HPDE6-E6E7 (cell line): ENCODE results near the gene MAPK8IP2.
"Not testable (repeated sequence)": the region's sequence is repeated elsewhere in the genome, so short reads cannot be mapped to it uniquely, and the experiment has no call there.

ENCODE experiments used
- DNase-seq: peaks from one replicate; pipeline ENCODE4 v3.0.0; 2011; ENCODE audit warnings: missing footprints; ENCODE audit errors: extremely low spot score

The MAPK8IP2 gene

DNA sequence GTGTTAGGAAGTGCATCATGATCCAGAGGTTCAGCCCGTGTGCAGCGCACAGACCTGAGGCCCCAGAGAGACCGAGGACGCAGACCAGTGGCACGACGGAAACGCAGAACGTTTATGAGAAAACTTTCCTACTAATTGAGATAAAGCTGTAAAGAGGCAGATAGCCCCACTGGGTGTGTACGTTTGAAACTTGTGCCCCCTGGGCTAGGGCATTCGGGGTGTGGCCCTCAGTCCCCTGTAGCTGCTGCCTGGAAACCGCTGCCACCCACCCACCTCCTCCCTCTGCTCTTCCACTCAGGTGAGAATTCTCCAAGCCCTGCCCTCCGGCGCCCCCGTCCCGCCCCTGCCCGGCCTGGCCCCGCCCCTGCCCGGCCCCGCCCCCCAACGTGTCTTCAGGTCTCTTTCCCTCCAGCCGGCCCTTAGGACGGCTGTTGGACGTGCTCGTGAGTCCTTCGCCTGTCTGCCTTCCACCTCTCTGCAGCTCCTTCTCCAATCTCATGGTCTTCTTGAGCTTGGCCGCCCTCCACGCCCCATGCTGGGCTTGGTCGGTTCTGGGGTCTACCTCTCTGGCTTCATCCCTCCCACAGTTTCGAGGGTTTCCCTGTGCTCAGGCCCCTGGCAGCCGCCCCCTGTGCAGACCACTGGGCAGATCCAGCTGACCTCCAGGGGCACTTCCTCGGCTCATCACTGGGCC lies 12.1 kb downstream of the MAPK8IP2 start:
- no peak for DNase-seq

DNA sequence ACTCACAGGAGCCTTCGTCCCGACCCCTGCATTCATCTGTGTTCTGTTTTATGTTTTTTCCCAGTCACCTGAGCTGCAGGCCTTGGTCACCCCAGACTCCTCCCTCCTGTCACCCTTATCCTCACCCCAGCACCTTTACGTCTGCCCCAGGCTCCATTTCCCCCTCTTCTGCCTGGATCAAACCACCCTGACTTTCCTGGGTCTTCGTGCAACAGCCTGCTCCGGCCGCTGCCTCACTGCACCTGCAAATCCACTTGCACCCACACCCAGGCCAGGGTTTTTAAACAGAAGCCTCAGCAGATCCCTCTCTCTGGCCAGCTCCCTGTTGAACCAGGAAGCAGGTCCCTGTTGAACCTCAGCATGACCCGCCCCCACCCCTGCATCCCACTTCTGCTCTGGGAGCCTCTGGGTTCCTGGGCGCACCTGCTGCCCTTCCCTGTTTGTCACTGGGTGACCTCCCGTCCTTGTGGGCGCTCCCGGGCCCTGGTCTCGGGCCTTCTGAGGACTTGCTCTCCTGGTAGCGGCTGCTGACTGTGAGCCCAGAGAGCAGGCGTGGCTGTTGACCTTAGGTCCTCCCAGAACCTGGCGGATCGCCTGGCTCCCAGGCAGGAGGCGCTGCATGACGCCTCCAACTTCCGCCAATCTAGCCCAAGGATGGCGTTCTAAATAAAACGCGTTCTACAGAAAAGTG lies 12.8 kb downstream of the MAPK8IP2 start:
- no peak for DNase-seq

DNA sequence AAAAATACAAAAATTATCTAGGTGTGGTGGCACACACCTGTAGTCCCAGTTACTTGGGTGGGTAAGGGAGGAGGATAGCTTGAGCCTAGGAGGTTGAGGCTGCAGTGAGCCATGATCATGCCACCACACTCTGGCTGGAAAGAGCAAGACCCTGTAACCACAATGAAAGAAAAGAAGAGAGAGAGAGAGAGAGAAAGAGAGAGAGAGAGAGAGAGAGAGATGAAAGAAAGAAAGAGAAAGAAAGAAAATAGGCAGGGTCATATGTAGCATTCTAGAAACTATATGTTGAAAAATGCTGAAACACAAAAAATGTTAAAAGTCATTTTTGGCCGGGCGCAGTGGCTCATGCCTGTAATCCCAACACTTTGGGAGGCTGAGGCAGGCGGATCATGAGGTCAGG lies 13.7 kb downstream of the MAPK8IP2 start:
- DNase-seq: not testable (repeated sequence)

DNA sequence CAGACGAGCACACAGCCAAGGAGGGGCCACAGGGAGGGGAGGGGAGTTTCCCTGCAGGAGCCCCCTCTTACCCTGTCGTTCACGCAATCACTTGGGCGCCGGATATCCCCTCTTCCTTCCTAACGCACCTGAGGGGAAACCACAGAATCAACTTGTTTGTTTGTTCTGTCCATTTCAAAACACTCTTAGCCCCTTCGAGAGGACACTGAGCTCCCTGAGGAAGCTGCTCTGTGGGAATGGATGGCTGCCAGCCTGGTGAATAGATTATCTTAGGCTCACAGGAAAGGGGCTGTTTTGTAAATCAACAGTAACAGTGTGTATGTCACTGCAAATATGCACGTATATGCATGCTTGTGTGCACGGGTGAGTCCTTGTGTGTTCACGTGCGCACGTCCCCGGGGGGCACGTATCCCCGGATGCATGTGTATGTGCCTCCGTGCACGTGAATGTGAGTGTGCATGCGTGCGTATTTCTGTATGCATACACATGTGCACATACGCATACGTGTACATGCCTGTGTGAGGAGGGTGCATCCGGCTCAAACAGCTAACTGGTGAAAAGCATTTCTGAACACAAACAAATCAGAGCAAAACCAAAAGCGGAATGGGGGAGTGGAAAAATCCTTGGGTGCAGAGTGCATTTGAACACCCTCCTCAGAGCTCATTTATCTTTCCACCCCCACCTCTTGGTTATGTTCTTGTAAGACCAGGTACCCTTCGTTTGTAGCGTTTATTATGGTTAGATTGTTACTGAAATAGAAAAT lies 20.2 kb downstream of the MAPK8IP2 start:
- no peak for DNase-seq

DNA sequence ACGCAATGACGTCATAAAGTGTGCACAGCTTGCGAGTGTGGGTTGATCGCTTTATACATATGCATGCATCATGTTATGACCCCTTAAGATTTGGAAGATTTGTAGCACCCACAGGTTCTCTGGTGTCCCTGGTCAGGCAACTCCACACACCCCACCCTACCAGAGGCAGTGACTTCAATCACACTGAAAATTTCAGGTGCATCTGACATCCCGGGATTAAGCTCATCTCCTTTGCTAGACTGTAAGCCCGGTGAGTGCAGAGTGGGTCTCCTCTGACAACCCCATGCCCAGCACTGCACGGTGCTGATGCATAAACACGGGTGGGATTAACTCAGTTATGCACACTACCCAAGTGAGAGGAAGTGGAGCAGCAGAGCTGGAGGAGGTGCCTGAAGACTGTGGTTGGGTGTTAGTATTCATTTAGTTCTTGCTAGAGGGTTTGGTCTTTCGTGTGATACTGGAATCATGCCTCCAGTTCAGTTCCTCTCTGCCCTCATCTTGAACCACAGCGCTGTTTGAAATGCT lies 20.8 kb downstream of the MAPK8IP2 start:
- DNase-seq: no peak

DNA sequence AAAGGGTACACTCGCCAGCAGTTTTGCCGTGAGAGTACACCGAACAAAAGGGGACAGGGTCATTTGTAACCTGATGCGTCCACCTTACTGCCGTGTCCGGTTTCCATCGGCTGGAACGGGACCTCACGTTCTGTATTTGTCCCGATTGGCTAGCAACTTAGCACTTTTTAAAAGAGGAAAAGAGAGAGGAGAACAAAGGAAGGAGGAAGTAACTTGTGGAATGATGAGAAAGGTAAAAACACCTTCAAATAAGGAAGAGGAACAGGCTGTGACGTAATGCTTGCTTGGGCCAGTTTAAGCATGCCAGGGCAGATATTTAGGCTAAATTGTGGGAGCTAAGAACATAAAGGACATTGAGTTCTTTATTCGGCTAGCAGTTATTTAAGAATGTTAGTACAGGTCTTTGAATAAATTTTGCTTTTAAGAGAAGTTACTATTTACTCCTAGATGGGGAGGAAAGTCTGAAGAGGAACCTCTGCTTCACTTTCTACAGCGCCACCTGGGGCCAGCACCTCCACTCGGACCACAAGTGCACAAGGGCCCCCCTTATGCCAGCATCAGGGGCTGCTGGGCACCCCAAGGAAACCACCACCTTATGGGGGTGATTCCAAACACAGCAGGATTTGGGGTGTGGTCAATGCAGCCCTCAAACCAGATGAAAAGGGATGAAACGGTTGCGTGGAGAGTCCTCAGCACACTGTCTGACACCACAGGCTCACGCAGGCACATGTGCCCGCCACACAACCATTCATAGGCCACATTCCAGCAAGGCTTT lies 21.5 kb downstream of the MAPK8IP2 start:
- DNase-seq: no peak

DNA sequence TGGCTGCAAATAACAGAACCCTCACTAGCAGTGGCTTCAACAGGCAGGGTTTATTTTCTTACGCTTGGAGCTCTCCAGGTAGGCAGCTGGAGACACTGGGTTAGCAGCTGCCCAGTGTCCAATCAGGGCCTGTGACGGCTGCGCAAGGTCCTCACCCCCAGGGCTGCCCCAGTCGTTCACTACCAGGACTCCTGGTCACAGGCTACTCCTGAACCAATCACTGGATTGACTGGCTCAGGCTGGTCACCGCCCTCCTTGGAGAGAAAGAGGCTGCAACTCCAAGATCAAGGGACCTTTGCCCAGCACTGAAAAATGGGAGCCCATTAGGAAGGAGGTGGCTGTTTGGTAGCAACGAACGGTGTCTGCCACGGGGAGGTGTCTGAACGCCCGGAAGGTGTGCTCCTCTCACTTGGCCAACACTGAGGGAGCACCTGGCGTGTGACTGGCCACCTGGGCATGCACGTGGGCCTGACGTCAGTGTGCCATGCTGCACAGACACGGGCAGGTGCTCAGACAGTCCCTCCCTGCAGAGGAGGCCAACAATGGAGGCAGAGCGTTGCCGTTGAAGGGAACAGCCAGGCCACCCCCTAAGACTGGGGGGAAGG lies 22.2 kb downstream of the MAPK8IP2 start:
- DNase-seq: no peak

DNA sequence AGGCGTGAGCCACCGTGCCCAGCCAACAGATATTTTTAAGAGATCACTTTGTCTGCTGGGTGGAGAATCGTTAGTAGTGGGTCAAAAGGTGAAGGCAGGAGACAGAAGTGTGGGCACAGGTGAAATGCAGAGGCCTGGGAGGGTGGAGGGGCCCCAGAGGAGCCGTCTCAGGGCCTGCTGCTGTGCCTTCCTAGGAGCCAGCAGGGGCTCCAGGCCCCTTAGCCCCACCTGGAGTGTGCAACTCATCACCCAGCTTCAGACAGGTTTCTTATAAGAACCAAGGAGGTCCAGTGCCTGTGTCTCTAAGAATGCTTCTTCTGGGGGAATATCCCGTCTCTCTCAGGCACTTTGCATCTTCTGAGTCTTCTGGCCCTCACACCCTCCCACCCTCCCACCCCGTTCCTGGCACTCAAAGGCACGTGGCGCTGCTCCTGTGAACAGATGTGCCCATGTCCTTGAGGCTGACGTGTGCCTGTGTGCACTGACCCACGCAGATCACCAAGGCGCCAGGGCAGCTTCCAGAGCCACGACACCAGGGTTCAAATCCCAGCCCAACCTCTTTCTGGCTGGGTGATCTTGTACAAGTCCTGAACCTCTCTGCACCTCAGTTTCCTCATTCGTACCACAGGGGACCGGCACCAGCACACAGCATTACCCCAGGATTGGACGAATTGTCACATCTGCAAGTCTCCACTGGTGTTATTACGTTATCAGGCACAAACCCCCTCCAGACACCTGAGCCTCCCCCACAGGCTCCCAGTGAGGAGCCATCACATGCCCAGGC lies 23.9 kb downstream of the MAPK8IP2 start:
- no peak for DNase-seq

DNA sequence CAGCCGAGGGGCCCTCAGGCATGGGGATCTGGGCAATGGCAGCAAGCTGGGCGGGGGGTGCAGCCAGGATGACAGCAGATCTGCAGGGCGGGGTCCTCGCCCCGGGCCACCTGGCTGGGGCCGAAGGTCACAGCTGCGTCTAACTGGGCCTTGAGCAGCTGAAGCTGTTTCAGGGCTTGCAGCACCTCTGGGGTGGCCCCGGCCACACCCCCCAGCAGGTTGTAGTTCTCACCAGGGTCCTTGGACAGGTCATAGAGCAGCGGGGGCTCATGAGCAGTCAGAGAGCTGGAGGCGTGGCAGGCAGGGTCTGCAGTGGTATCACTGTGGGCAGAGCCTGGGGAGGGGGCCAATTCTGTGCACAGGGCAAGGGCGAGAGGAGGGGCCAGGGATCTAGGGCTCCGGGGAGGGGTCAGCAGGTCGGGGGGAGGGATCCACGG lies 24.6 kb downstream of the MAPK8IP2 start:
- no peak for DNase-seq

DNA sequence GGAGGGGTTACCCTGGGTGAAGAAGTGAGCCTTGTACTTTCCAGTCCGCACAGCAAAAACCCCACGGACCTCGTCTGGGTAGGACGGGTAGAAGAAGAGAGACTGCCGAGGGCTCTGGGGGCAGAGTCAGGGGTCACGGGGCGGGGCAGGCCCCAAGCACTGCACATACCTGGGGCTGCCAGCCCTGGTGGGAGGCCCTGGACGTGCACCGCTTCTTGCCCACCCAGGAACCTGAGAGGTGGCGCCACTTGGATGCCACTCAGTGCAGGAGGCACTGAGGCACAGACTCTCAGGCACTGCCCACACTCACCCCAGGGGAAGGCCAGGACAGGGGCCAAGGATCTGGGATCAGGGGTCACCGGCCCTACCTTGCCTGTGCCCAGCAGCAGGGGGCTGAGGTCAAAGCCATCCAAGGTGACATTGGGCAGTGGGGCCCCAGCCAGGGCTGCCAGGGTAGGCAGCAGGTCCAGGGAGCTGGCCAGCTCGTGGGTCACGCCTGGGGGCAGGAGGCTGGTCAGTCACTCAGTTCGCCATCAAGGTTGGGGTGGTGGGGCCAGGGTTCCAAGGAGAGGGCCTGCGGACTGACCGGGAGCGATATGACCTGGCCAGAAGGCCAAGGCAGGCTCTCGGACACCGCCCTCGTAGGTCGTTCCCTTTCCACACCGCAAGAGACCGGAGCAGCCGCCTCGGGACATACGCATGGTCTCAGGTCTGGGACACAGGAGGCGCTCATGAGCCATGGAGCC lies 25.1 kb downstream of the MAPK8IP2 start:
- no peak for DNase-seq

DNA sequence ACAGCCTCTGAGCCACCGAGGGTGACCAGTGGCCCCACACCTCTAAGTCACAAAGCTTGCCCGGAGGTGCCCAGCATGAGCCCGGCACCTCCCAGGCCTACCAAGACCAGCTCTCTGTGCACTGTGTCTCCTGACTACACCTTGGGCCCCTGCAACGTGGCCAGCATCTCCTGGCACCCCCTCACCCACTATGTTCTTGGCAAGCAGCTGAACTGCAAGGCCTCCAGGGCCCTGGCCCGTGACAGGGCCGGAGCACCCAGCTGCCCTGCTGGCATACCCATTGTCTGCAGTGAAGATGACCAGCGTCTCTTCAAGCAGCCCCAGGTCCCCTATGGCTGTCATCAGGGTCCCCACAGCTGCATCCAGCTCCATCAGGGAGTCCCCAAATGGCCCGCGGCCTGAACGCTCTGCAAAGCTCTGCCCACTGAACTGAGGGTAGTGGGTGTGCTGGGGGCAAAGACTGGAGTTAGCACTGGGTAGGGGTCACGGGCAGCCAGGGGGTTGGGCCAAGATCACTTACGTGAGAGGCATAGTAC lies 25.8 kb downstream of the MAPK8IP2 start:
- DNase-seq: no peak

DNA sequence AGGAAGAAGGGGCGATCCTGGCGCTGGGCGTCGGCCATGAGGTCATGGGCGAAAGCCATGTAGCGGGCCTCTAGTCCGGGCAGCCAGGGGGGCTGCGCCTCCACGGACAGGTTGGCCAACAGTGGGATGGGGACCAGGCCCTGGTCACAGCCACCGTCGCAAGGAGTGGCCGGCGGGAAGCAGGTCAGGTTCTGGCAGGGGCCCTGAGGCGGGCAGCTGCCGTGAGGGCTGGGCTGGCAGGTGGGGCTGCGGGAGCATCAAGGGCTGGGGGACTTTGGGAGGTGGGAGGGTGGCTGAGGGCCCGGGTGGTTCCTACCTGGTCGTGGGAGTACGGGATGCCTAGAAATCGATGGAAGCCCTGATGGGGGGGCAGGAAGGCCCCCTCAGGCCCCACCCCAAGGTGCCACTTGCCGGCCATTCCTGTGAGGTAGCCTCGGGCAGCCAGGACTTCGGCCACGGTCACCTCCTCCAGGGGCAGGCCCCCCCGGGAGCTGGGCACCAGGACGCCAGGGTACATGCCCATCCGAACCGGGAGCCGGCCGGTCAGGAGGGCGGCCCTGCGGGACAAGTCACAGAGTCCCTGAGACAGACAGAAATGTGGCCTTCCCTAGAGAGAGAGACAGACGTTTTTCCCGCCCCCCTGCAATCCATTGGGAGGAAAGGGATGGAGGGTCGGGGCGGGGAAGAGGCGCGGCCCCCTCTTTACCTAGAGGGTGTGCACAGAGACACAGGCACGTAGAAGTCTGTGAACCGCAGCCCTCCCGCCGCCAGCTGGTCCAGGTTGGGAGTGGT lies 26.5 kb downstream of the MAPK8IP2 start:
- no peak for DNase-seq

DNA sequence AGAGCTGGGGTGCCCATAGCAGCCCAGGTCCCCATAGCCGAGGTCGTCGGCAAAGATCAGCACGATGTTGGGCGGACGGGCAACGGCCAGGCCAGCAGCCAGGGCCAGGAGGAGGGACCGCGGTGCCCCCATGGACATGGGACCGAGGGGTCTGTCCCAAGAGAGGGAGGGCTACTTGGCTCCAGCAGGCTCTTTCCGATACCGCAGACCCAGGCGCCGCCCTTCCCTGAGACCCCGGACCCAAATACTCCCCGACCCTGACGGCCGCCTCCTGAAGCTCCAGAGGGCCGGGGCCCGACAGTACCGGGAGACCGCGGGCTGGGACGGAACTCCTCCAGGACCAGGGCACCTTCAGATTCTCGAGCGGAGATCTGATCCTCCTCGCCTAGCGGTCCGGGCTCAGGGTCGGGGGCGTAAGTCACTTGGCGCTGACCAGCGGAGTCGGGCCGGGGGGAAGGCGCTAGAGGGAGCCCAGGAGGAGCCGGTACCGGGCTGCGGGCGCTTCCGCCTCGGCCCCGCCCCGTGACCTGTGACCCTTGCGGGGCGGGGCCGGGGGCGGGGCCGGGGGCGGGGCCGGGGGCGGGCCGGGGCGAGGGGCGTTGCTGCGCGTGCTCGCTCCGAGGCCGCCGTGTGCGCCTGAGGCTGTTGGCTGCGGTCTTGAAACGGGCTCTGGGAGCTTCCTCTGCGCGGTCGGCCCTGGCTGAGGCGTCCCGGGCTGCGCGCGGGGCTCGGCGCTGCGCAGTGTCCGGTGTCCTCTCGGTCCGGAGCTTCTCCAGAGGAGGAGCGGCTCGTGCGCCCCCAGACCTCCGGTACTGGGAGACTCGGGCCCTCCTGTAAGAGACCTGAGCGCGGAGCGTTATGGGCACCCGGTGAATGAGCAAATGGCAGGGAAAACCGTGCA lies 27.3 kb downstream of the MAPK8IP2 start, which contains the start of gene ARSA:
ARSA (minus strand) TSS at position 511 of the 901 bp plus-strand sequence; CDS start at position 138, 373 bp downstream.
- DNase-seq: peak; percentile 60

DNA sequence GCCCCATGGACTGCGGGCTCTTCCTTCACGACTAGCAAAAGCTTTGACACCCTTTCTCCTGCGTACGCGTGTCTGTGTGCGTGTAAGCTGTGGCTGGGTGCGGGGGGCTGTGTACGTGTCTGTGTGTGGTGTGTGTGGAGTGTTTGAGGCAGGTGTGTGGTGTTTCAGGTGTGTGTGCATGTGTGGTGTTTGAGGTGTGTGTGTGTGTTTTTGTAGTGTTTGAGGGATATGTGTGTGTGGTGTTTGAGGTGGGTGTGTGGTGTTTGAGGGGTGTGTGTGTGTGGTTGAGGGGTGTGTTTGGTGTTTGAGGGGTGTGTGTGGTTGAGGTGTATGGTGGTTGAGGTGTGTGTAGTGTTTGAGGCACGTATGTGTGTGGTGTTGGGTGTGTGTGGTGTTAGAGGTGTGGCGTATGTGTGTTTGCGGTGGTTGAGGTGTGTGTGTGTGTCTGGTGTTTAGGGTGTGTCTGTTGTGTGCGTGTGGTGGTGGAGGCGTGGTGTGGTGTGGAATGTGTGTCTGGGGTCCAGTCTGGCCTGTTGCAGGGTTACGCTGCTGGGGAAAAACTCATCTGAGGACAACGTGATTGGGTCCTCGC lies 28.0 kb downstream of the MAPK8IP2 start:
- DNase-seq: no peak

DNA sequence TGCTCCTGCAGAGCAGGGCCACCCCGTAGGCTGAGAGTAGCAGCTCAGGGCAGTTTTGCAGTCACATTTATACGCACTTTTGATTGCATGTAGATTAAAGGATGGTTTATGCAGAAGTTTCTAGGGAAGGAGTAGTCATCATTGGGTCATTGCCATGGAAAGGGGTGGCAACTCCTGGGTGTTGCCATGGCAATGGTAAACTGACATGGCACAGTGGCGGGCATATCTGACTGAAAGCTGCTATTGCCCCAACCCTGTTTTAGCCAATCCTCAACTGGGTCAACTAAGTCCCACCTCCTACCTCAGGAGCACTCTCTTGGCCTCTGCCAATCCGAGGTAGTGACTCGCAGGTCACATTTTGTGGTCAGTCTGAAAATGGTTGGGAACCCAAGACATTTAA lies 29.8 kb downstream of the MAPK8IP2 start:
- no peak for DNase-seq

DNA sequence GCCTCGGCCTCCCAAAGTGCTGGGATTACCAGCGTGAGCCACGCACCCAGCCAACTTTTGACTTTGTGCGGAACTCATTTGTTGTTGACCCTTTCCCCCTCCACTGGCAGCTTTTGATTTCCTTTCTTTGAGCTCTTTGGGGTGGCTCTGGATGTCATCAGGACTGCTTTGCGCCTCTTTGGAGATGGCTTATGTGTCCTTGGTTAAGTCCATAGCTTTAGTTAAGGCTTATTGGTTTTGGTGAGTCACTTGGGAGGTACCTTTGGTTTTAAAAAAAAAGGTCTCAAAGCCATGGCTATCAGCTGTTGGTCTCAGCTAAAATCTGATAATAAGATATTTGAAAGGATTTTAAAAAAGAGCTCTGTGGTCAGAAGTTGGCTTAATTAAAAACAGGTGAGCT lies 32.5 kb downstream of the MAPK8IP2 start:
- no peak for DNase-seq

DNA sequence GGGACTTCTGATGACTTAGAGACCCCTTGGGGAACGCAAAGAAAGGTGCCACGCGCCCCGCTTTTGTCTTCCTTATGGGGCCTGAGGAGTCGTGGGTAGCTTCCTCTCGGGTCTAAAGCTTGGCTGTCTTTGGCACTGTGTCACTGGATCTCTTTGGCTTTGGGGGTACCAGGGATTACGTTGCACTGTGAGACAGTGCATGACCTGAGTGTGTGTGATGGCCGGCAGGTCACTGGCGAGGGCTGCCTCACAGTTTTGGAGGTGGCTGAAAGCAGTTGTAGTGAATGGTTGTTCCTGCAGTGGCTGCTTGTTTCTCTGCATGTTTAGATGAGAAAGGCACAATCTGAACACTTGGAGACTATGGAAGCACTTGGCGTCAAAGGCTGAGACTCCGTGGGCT lies 33.2 kb downstream of the MAPK8IP2 start:
- no peak for DNase-seq
